IMR-90 (cell line): ENCODE measurements around the gene TM7SF2. TPM values are rescaled to one million over a fixed set of nuclear protein-coding genes. Genes with fewer than 3 reads are reported as not detected.

Experiments used
- ATAC-seq: fragments of 200-7000 bp; cut with Tn5 transposase; 2 replicates; pipeline ENCODE4 v1.9.1; 2020; ENCODE audit warnings: low read depth, mild to moderate bottlenecking, moderate library complexity
- BruUV-seq: library from RNA; stranded (reverse); fragments of 400-500 nt; replicated peaks from 2 replicates; lab custom pipeline; 2021; lab: Mats Ljungman, UMichigan
- CTCF ChIA-PET: fragments of 300-600 bp; formaldehyde crosslinking; extraction: SDS; loops from one replicate; lab custom pipeline; 2021; ENCODE audit warnings: antibody characterized with exemption; lab: Yijun Ruan, JAX
- POLR2A ChIA-PET: fragments of 300-600 bp; sonication (Branson Sonifier 250); formaldehyde crosslinking; loops from one replicate; lab custom pipeline; 2022; ENCODE audit warnings: antibody characterized with exemption; ENCODE audit not compliant: unreplicated experiment; lab: Charles Lee
- DNase-seq: peaks from one replicate; pipeline ENCODE4 v3.0.0; 2013
- H2AFZ ChIP-seq: replicated peaks from 2 replicates; pipeline ENCODE3; 2013; ENCODE audit warnings: low read length, mild to moderate bottlenecking; ENCODE audit not compliant: poor library complexity
- H2AK5ac ChIP-seq: 2 replicates; pipeline ENCODE4 v1.6.1; 2013; ENCODE audit warnings: low read depth, low read length, inconsistent platforms
- H2AK9ac ChIP-seq: replicated peaks from 2 replicates; pipeline ENCODE3; 2013; ENCODE audit warnings: mild to moderate bottlenecking, low read depth, low read length, moderate library complexity; ENCODE audit not compliant: poor library complexity
- H2BK120ac ChIP-seq: 2 replicates; pipeline ENCODE4 v1.6.1; 2013; ENCODE audit warnings: low read depth, low read length, inconsistent platforms
- H2BK15ac ChIP-seq: 3 replicates; pipeline ENCODE4 v1.6.1; 2013; ENCODE audit warnings: low read depth, low read length, inconsistent platforms
- H2BK20ac ChIP-seq: 2 replicates; pipeline ENCODE4 v1.6.1; 2013; ENCODE audit warnings: low read depth, mild to moderate bottlenecking, inconsistent platforms, low read length, moderate library complexity
- H2BK5ac ChIP-seq: 2 replicates; pipeline ENCODE4 v1.6.1; 2013; ENCODE audit warnings: mild to moderate bottlenecking, low read depth, low read length, inconsistent platforms; ENCODE audit not compliant: poor library complexity, severe bottlenecking
- H3K14ac ChIP-seq: replicated peaks from 2 replicates; pipeline ENCODE4 v1.6.1; 2013; ENCODE audit warnings: low read depth, low read length, inconsistent platforms
- H3K18ac ChIP-seq: 2 replicates; pipeline ENCODE4 v1.6.1; 2013; ENCODE audit warnings: low read depth, low read length, control low read depth
- H3K23ac ChIP-seq: 2 replicates; pipeline ENCODE4 v1.6.1; 2013; ENCODE audit warnings: low read depth, low read length, inconsistent platforms
- H3K27ac ChIP-seq: 2 replicates; pipeline ENCODE4 v1.5.1; 2013; ENCODE audit warnings: mild to moderate bottlenecking, control low read depth, low read length; ENCODE audit not compliant: insufficient read depth
- H3K27me3 ChIP-seq: 2 replicates; pipeline ENCODE4 v1.6.1; 2013; ENCODE audit warnings: low read length; ENCODE audit not compliant: control insufficient read depth, insufficient read depth
- H3K36me3 ChIP-seq: 2 replicates; pipeline ENCODE4 v1.6.1; 2013; ENCODE audit warnings: low read length, mixed read lengths; ENCODE audit not compliant: control insufficient read depth, insufficient read depth
- H3K4ac ChIP-seq: 2 replicates; pipeline ENCODE4 v1.6.1; 2013; ENCODE audit warnings: low read depth, low read length, inconsistent platforms
- H3K4me1 ChIP-seq: 2 replicates; pipeline ENCODE4 v1.6.1; 2013; ENCODE audit warnings: low read length, mixed read lengths; ENCODE audit not compliant: control insufficient read depth, insufficient read depth
- H3K4me2 ChIP-seq: 2 replicates; pipeline ENCODE4 v1.6.1; 2013; ENCODE audit warnings: low read depth, mild to moderate bottlenecking, control low read depth, low read length, moderate library complexity
- H3K4me3 ChIP-seq: 2 replicates; pipeline ENCODE4 v1.5.1; 2013; ENCODE audit warnings: low read depth, mild to moderate bottlenecking, control low read depth, low read length, moderate library complexity; ENCODE audit not compliant: insufficient read depth
- H3K56ac ChIP-seq: 2 replicates; pipeline ENCODE4 v1.6.1; 2013; ENCODE audit warnings: low read length, inconsistent platforms; ENCODE audit not compliant: insufficient read depth; ENCODE audit errors: extremely low read depth
- H3K79me1 ChIP-seq, 2 experiments: 2 replicates each; pipeline ENCODE4 v1.6.1; 2013; ENCODE audit warnings: low read length in 2 of 2, inconsistent platforms in 1 of 2, low read depth in 1 of 2
- H3K9ac ChIP-seq: 2 replicates; pipeline ENCODE4 v1.6.1; 2013; ENCODE audit warnings: low read depth, low read length, control low read depth
- H3K9me1 ChIP-seq: 2 replicates; pipeline ENCODE4 v1.6.1; 2013; ENCODE audit warnings: low read length, inconsistent platforms; ENCODE audit not compliant: insufficient read depth
- H3K9me3 ChIP-seq: 2 replicates; pipeline ENCODE4 v1.6.1; 2013; ENCODE audit warnings: low read length; ENCODE audit not compliant: control insufficient read depth, insufficient read depth
- H4K20me1 ChIP-seq: 2 replicates; pipeline ENCODE4 v1.6.1; 2013; ENCODE audit warnings: low read length, inconsistent platforms; ENCODE audit not compliant: insufficient read depth
- H4K5ac ChIP-seq: 2 replicates; pipeline ENCODE4 v1.6.1; 2013; ENCODE audit warnings: mild to moderate bottlenecking, low read depth, low read length, control low read depth
- H4K8ac ChIP-seq, 2 experiments: 2 replicates each; pipeline ENCODE4 v1.6.1; 2013; ENCODE audit warnings: low read depth in 2 of 2, low read length in 2 of 2, control low read depth in 1 of 2, inconsistent platforms in 1 of 2
- H4K91ac ChIP-seq: 2 replicates; pipeline ENCODE4 v1.6.1; 2013; ENCODE audit warnings: low read depth, low read length, inconsistent platforms; ENCODE audit not compliant: insufficient read depth
- BHLHE40 ChIP-seq: fragments of 150-350 bp; IDR thresholded peaks from 2 replicates; pipeline ENCODE4 v1.6.1; 2016; ENCODE audit warnings: mild to moderate bottlenecking, low read depth, low read length
- CEBPB ChIP-seq: IDR thresholded peaks from 2 replicates; pipeline ENCODE4 v1.6.1; 2012; ENCODE audit warnings: low read depth, low read length, improper control_type of control experiment
- CHD1 ChIP-seq: IDR thresholded peaks from 2 replicates; pipeline ENCODE4 v1.6.1; 2012; ENCODE audit warnings: low read depth, low read length, improper control_type of control experiment
- FOS ChIP-seq: fragments of 150-350 bp; IDR thresholded peaks from 2 replicates; pipeline ENCODE4 v1.6.1; 2016; ENCODE audit warnings: low read depth, low read length
- MAFK ChIP-seq: IDR thresholded peaks from 2 replicates; pipeline ENCODE4 v1.6.1; 2012; ENCODE audit warnings: low read depth, low read length, improper control_type of control experiment
- MAZ ChIP-seq: IDR thresholded peaks from 2 replicates; pipeline ENCODE4 v1.6.1; 2012; ENCODE audit warnings: low read depth, mild to moderate bottlenecking, low read length, improper control_type of control experiment, moderate library complexity, borderline replicate concordance
- MXI1 ChIP-seq: IDR thresholded peaks from 2 replicates; pipeline ENCODE4 v1.6.1; 2012; ENCODE audit warnings: low read depth, mild to moderate bottlenecking, low read length, moderate library complexity, borderline replicate concordance
- NFE2L2 ChIP-seq: fragments of 150-350 bp; IDR thresholded peaks from 2 replicates; pipeline ENCODE4 v1.6.1; 2016; ENCODE audit warnings: low read depth, mild to moderate bottlenecking, low read length
- POLR2A ChIP-seq: IDR thresholded peaks from 2 replicates; pipeline ENCODE4 v1.6.1; 2012; ENCODE audit warnings: mild to moderate bottlenecking, low read depth, low read length
- RAD21 ChIP-seq: IDR thresholded peaks from 2 replicates; pipeline ENCODE4 v1.6.1; 2012; ENCODE audit warnings: low read length, improper control_type of control experiment
- RCOR1 ChIP-seq: IDR thresholded peaks from 2 replicates; pipeline ENCODE4 v1.6.1; 2012; ENCODE audit warnings: mild to moderate bottlenecking, low read length, improper control_type of control experiment; ENCODE audit not compliant: insufficient replicate concordance
- RFX5 ChIP-seq: IDR thresholded peaks from 2 replicates; pipeline ENCODE4 v1.8.0; 2012; ENCODE audit warnings: low read depth, mild to moderate bottlenecking, low read length, moderate library complexity
- SMC3 ChIP-seq: fragments of 150-350 bp; IDR thresholded peaks from 2 replicates; pipeline ENCODE4 v1.6.1; 2016; ENCODE audit warnings: low read depth, mild to moderate bottlenecking, antibody characterized with exemption, low read length, moderate library complexity
- WGBS, 2 experiments: methylation state at CpG; one replicate each; pipeline versions ENCODE4 v1.1.5 to v1.1.7; 2013; ENCODE audit warnings: missing lambda C conversion rate in 2 of 2; ENCODE audit not compliant: insufficient read length in 1 of 2; ENCODE audit errors: extremely low coverage in 2 of 2; 5-methylcytosine and 5-hydroxymethylcytosine counted together
- dilution Hi-C: fragments of 300-500 bp; cut with HindIII; formaldehyde crosslinking; loops from one replicate; pipeline ENCODE4 v1.14.3; 2018; ENCODE audit warnings: low sequenced_read_pairs; ENCODE audit not compliant: unreplicated experiment
- in situ Hi-C: fragments of 300-500 bp; cut with MboI; formaldehyde crosslinking; loops from 3 replicates; pipeline ENCODE4 v1.14.3; 2019; ENCODE audit warnings: low sequenced_read_pairs, inconsistent platforms, mixed read lengths
- intact Hi-C: fragments of 100-400 bp; cut with micrococcal nuclease; formaldehyde crosslinking; loops from 2 replicates; pipeline ENCODE4 v1.10.0; 2022
- polyA plus RNA-seq, 3 experiments: library from polyadenylated mRNA; depleted of rRNA; stranded (reverse); fragments of >200 nt; gene quantifications; 2 replicates each; pipeline ENCODE4 v1.2.3, GENCODE V29; 2012; ENCODE audit warnings: low replicate concordance in 1 of 3
- total RNA-seq: library from RNA; depleted of rRNA; stranded (reverse); fragments of >200 nt; gene quantifications from 2 replicates; pipeline ENCODE4 v1.2.3, GENCODE V29; 2012
- TF ChIP-seq, protein P1 (sequence below): fragments of 150-350 bp; IDR thresholded peaks from 2 replicates; pipeline ENCODE4 v1.6.1; 2016; ENCODE audit warnings: low read depth, mild to moderate bottlenecking, low read length, moderate library complexity, borderline replicate concordance
- TF ChIP-seq, protein P2 (sequence below): conservative IDR thresholded peaks from 2 replicates; pipeline ENCODE4 v1.5.1; 2012; ENCODE audit warnings: mild to moderate bottlenecking, low read depth, low read length, improper control_type of control experiment

The TM7SF2 gene
- total and polyA plus RNA-seq, 2 of the 4 experiments (the other 2 are of a cell fraction): 5.7 to 7.6 TPM

DNA sequence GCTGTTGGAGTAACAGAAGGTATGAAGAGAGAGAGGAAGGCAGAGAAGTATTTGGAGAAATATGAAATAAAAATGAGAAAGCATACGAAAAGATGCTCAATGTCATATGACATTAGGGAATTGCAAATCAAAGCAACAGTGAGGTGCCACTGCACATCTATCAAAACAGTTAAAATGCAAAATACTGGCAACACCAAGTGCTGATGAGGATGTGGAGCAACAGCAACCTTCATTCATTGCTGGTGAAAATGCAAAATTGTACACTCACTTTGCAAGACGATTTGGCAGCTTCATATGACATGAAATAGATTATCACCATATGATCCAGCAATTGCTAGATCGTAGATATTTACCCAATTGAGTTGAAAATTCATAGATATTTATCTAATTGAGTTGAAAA, 49.0 kb downstream of the TM7SF2 start:
- WGBS, 2 experiments: no CpG with 5 or more reads among the region's 3 CpGs
- no peak for TF ChIP-seq CHD1
- no peak for TF ChIP-seq MAFK
- TF ChIP-seq, protein P1, sequence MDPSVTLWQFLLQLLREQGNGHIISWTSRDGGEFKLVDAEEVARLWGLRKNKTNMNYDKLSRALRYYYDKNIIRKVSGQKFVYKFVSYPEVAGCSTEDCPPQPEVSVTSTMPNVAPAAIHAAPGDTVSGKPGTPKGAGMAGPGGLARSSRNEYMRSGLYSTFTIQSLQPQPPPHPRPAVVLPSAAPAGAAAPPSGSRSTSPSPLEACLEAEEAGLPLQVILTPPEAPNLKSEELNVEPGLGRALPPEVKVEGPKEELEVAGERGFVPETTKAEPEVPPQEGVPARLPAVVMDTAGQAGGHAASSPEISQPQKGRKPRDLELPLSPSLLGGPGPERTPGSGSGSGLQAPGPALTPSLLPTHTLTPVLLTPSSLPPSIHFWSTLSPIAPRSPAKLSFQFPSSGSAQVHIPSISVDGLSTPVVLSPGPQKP: no peak
- no peak for TF ChIP-seq CEBPB
- TF ChIP-seq NFE2L2: no peak
- TF ChIP-seq MAZ: no peak
- TF ChIP-seq BHLHE40: no peak
- TF ChIP-seq RFX5: no peak
- no peak for TF ChIP-seq MXI1
- TF ChIP-seq RAD21: no peak
- TF ChIP-seq SMC3: no peak
- no peak for TF ChIP-seq POLR2A
- no peak for TF ChIP-seq FOS
- TF ChIP-seq RCOR1: no peak
- TF ChIP-seq, protein P2, sequence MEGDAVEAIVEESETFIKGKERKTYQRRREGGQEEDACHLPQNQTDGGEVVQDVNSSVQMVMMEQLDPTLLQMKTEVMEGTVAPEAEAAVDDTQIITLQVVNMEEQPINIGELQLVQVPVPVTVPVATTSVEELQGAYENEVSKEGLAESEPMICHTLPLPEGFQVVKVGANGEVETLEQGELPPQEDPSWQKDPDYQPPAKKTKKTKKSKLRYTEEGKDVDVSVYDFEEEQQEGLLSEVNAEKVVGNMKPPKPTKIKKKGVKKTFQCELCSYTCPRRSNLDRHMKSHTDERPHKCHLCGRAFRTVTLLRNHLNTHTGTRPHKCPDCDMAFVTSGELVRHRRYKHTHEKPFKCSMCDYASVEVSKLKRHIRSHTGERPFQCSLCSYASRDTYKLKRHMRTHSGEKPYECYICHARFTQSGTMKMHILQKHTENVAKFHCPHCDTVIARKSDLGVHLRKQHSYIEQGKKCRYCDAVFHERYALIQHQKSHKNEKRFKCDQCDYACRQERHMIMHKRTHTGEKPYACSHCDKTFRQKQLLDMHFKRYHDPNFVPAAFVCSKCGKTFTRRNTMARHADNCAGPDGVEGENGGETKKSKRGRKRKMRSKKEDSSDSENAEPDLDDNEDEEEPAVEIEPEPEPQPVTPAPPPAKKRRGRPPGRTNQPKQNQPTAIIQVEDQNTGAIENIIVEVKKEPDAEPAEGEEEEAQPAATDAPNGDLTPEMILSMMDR: no peak

More for the DNA sequence above, 49.0 kb downstream of the TM7SF2 start:
- Histone ChIP-seq H3K9me3 (no peaks in the 10 kb centered on the region), H3K27ac (no peak overlapping the region), H4K20me1 (no peaks in the 10 kb centered on the region), H2BK20ac (no peak overlapping the region), H2BK15ac (no peak overlapping the region), H2BK120ac (no peak overlapping the region), H3K9ac (no peak overlapping the region), H2AK9ac (no peak overlapping the region), H3K36me3 (no peaks in the 10 kb centered on the region), H3K14ac (no peak overlapping the region), H3K27me3 (0 out of 2 replicates have a peak, but pooled peaks cover 2% of the 10 kb centered on the region), H4K91ac (no peak overlapping the region), H4K8ac (no peak overlapping the region), H3K4ac (no peak overlapping the region), H3K79me1 (no peaks in the 10 kb centered on the region), H4K5ac (no peak overlapping the region), H3K4me3 (no peak overlapping the region), H2AK5ac (no peak overlapping the region), H2AFZ (no peak overlapping the region), H2BK5ac (no peak overlapping the region), H3K18ac (no peak overlapping the region), H3K4me2 (no peak overlapping the region), H3K4me1 (peaks cover under 1% of the 10 kb centered on the region; the same call in 1 of the 2 replicates), H3K23ac (no peak overlapping the region), H3K9me1 (no peaks in the 10 kb centered on the region), H3K56ac (no peak overlapping the region)
- dilution Hi-C loops (no loop called here), in situ Hi-C loops (no loop called here), intact Hi-C loops (no loop called here)
- CTCF ChIA-PET: no interaction called here
- DNase-seq: no peak
- no TSS peak for BruUV-seq
- no peak for ATAC-seq
- POLR2A ChIA-PET: no interaction called here
